NCI-H2227 treated with DMSO at 0.1 percent for 48 hours (cell line): ENCODE data around the gene RNGTT.
"Not testable (repeated sequence)": the region's sequence is repeated elsewhere in the genome, so short reads cannot be mapped to it uniquely, and the experiment has no call there.

Source experiments
- DNase-seq: peaks from one replicate; lab custom pipeline; 2025; lab: John Stamatoyannopoulos, UW

The RNGTT gene

GRCh38 chr6:88808381-88808780 lies 155.0 kb downstream of the RNGTT start:
- no peak for DNase-seq

DNA sequence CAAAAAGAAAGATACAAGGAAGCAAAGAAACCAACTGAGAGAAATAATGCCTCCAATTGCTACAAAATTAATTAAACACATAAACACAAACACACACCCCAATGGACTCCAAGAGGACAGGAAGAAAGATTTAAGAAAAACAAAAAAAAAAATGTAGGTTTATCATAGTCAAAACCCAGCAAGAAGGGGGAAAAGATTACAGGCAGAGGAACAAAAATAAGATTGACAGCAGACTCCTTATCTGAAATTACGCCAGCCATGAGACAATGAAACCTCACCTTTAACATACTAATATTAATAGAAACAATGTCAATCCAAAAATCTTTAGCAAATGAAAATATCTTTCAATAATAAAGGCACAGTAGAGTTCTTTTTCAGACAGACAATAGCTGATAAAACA lies 155.8 kb downstream of the RNGTT start:
- DNase-seq: no peak

- DNase-seq: no peak
These were observed 156.7 kb downstream of the RNGTT start for GRCh38 chr6:88806728-88807127.

DNA sequence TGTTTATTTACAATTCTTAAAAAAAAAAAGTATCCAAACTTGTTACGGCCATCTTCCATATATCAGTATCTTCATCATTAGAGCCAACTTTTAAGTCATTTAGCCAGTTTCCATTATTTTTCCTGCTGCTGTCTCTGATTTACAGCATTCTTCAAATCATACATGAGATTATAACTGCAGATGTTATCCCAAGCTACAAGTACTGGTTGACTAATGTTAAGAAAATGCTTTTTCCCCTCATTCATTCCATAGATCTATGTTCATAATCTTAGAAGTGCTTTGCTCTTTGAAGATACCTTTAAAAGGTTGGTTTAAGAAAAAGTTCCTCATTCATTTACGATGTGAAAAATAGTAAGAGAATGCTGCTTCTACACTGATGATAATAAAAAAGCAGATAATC lies 158.7 kb downstream of the RNGTT start:
- no peak for DNase-seq

DNA sequence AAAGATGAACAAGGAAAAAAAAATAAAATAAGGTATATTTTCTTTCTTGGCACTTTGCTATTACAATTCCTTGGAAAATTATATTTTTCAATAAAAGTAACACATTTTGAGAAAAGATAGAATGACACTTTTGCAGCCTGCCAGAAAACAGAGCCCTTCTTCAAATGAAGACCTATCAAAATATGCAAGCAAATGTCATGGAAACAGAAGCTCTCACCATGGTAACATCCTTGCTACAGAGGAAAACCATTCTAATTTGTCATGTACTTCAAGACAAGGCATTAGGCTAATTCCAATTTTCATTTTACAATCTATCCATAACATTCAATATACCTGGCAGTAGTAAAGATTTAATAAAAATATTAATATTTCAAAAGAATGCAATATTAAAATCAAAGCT lies 177.9 kb downstream of the RNGTT start:
- no peak for DNase-seq

GRCh38 chr6:88780714-88781389 lies 182.6 kb downstream of the RNGTT start:
- DNase-seq: peak; percentile 37

- DNase-seq: no peak
These were observed 187.4 kb downstream of the RNGTT start for GRCh38 chr6:88775866-88776571.

DNA sequence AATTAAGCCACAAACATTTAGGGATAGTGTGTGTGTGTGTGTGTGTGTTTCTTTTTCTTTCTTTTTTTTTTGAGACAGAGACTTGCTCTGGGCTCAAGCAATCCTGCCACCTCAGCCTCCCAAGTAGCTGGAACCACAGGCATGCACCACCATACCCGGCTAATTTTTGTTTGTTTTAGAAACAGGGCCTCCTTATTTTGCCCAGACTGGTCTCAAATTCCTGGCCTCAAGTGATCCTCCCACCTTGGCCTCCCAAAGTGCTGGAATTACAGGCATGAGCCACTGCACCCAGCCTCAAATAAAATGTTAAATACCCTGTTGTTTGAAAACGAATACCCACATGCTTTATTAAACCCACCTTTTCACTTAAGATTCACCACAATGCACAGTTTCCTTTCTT lies 195.3 kb downstream of the RNGTT start:
- DNase-seq: not testable (repeated sequence)

DNA sequence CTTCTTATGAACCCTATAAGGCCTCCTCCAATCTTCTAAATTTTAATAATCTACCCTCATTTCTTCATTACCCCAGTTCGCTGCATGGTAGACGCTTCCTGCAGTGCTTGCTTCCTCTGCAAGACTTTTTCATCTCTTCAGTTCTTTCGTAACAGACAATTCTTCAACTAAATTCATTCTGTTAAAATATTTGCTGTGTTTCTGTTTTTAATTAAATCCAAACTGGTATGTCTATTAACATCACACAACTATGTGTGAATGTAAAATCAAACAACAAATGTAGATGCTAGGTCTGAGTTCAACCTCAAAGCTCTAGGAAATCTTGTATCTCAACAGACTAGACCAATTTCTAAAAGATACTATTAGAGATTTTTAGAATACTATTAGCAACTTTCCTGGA lies 199.3 kb downstream of the RNGTT start:
- DNase-seq: no peak

DNA sequence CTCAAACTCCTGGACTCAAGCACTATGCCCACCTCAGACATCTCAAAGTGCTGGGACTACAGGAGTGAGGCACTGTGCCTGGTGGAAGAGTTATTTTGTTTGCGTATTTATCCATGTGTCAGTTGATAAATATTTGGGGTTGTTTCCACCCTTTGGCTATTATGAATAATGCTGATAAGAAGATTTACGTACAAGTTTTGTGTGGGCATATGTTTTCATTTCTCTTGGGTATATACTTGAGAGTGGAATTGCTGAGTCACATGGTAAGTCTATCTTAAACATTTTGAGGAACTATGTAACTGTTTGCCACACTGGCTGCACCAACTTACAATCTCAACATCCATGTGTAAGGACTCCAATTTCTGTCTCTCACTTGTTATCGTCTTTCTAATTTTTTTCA lies 200.3 kb downstream of the RNGTT start:
- no peak for DNase-seq

DNA sequence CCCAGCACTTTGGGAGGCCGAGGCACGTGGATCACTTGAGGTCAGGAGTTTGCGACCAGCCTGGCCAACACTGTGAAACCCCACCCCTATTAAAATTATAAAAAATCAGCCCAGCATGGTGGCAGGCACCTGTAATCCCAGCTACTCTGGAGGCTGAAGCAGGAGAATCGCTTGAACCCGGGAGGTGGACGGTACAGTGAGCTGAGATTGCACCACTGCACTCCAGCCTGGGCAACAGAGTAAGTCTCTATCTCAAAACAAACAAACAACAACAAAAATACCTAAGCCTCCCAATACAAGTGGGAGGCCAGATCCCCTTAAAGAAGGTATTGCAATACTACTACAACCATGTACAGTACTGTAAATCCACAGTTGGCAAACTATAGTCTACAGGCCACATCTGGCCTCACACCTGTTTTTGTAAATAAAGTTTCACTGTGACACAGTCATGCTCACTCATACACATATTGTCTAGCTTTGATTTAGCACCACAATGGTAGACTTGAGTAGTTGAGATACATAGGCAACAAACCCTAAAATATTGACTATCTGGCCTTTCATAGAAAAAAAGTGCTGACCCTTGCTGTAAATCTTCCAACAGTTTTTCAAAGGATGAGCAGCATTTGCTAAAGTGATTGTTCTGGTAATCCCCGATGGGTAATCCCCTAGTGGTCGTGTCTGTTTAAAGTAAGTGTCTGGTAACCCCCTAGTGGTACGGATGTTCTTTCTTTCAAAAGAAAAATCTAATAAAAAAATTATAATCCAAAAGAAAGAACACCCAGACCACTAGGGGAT lies 202.0 kb downstream of the RNGTT start:
- DNase-seq: no peak

GRCh38 chr6:88760091-88760490 lies 203.3 kb downstream of the RNGTT start:
- DNase-seq: no peak

DNA sequence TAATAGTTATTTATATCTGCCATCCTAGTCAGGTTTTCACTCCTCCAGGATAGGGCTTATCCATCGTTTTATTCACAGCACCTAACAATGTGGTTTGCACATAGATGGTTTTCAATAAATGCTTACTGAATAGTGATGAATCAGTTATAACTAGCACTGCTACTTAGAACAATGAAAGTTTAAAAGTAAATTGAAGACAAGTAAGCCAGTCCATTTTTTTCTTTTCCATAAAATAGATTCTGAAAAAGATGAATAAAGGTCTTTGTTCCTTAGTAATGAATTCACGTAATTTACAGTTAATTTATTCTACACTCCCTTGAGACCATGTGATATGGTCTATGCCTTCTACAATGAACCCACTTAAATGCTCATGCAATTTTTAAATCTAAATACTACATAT lies 212.5 kb downstream of the RNGTT start:
- no peak for DNase-seq

GRCh38 chr6:88749849-88750248 lies 213.6 kb downstream of the RNGTT start:
- DNase-seq: no peak

- DNase-seq: no peak
These were observed 215.3 kb downstream of the RNGTT start for GRCh38 chr6:88748141-88748540.

GRCh38 chr6:88741939-88742338 lies 221.5 kb downstream of the RNGTT start:
- no peak for DNase-seq

DNA sequence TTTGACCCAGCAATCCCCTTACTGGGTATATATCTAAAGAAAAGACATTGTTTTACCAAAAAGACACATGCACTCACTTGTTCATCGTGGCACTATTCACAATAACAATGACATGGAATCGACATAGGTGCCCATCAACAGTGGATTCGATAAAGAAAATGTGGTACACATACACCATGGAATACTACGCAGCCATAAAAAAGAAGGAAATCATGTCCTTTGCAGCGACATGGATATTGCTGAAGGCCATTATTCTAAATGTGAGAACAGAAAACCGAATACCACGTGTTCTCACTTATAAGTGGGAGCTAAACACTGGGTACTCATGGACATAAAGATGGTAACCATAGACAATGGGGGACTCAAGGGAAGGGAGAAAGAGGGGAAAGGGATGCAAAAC lies 222.3 kb downstream of the RNGTT start:
- DNase-seq: no peak

DNA sequence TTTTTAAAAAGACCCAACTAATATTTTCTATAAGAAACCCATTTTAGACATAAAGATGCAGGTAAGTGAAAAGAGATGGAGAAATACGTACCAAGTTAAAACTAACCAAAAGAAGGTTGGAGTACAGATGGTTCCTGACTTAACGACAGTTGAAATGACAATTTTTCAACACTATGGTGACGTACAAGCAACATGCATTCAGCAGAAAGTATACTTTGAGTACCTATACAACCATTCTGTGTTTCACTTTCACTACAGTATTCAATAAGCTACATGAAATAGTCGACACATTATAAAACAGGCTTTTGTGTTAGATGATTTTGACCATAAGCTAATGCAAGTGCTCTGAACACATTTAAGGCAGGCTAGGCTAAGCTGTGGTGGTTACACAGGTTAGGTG lies 228.9 kb downstream of the RNGTT start:
- no peak for DNase-seq

DNA sequence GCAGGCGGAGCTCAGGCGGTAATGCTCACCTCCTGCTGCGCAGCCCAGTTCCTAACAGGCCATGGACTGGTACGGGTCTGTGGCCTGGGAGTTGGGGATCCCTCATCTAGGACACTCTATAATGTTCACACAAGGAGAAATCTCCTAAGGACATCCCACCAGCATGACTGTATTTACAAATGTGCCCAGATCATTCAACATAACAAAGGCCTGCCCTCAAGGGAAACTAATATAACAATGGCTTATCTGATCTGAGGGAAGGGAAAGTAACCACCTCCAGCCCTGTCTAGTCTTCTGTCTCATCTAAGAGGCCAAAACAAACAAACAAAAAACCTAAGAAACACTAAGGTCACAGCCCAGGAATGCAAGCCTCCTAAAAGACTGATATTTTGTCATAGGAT lies 232.8 kb downstream of the RNGTT start:
- DNase-seq: no peak

DNA sequence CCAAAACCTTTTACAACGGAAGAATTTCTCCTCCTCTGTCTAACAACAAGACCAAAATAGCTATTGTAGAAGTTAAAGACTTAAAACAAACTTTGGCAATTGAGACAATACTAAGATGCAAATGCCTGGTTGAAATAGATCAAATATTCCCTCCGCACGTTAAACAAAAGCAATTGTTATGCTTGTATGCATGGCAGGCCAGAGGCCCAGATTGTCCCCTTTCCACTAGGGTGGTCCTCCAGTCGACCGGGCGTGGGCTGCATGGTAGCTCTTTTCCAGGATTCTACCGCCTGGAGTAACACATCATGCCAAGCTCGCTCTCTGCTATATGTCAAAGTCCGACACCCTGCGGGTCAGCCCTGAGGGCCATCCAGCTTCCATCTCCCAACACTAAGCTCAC lies 234.7 kb downstream of the RNGTT start:
- DNase-seq: no peak

DNA sequence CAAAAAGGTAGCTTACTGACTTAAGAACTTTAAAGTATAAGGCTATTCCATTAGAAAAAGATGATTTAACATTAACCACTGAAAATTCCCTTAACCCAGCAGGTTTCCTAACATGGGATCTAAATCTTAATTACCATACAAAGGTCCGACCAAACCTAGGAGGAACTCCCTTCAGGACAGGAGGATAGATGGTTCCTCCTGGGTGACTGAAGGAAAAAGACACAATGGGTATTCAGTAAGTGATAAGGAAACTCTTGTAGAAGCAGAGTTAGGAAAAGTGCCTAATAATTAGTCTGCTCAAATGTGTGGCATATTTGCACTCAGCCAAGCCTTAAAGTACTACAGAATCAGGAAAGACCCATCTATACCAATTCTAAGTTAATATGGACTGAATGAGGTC lies 237.0 kb downstream of the RNGTT start:
- not testable (repeated sequence) for DNase-seq

- no peak for DNase-seq
These were observed 238.1 kb downstream of the RNGTT start for GRCh38 chr6:88725111-88725975.
